ENCODE measurements around the gene P4HA2. TPM values are rescaled to one million over a fixed set of nuclear protein-coding genes. Genes with fewer than 3 reads are reported as not detected.

P4HA2 gene
- total and polyA plus RNA-seq, 2 donors (not counting 3 experiments of a cell fraction or from before 2014, with no cell fraction given): 37.6 to 58.7 TPM

DNA sequence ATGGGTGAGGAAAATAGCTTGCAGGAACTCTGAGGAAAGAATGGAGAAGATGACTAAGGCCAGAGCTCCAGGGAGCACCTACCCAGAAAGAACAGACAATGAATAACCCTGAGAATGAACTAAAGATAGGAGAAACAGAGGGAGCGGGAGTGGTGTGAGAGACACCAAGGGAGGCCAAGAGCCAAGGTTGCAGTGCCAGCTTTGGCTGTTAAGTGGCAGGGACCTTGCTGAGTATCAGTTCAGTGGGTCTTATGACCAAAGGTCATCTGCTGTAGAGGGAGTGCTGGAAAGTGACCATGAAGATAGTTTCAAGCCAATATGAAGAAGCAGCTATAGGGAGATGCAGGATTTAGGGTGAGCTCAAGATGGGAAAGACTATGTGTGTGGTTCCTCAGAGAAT is 16.7 kb downstream of the P4HA2 start:
- Histone ChIP-seq H3K9me1 (replicated peaks; ENCODE audit: control insufficient read depth, extremely low read depth, insufficient read depth, low read length) (no peaks in the 10 kb centered on the region), H3K4me1 (ENCODE audit: control insufficient read depth, extremely low read depth, insufficient read depth, low read length) (peaks cover 5% of the 10 kb centered on the region), H3K9ac (replicated peaks; ENCODE audit: extremely low read depth, insufficient read depth, low read length) (no peak overlapping the region), H2AFZ (ENCODE audit: low read depth, low read length) (no peak overlapping the region), H3K27me3 (ENCODE audit: control insufficient read depth in 2 of 2, insufficient read depth in 2 of 2, low read length in 2 of 2) (no peaks in the 10 kb centered on the region), H3K27ac (ENCODE audit: insufficient read depth, low read depth, low read length) (no peak overlapping the region), H3K36me3 (ENCODE audit: control insufficient read depth in 2 of 2, extremely low read depth in 1 of 2, insufficient read depth in 2 of 2, low read length in 2 of 2) (peaks cover 14 to 16% of the 10 kb centered on the region in 2 experiments), H3K79me2 (ENCODE audit: control insufficient read depth, insufficient read depth, low read length) (no peaks in the 10 kb centered on the region), H3K4me2 (ENCODE audit: insufficient read depth, low read length) (no peak overlapping the region), H3K9me3 (replicated peaks; ENCODE audit: control insufficient read depth, insufficient read depth, low read length) (no peaks in the 10 kb centered on the region), H4K20me1 (replicated peaks; ENCODE audit: control insufficient read depth, extremely low read depth, insufficient read depth, low read length) (no peaks in the 10 kb centered on the region), H3K4me3 (replicated peaks in 1 of 3; ENCODE audit: insufficient read depth in 1 of 3, low read depth in 1 of 3, low read length in 3 of 3) (no peak overlapping the region)
- POLR2A ChIA-PET: no interaction called here
- intact Hi-C loops (cut with micrococcal nuclease): no loop called here
- no peak for DNase-seq (ENCODE audit: low read depth, low spot score)
- dilution Hi-C loops (cut with MboI; ENCODE audit: extremely low pct_ligation_motif_present, low sequenced_read_pairs): no loop called here
- no peak for FAIRE-seq
- TF ChIP-seq FOS (IDR thresholded peaks at IDR 0.05; ENCODE audit: borderline replicate concordance, insufficient read depth, low read length): no peak
- TF ChIP-seq, protein P1, sequence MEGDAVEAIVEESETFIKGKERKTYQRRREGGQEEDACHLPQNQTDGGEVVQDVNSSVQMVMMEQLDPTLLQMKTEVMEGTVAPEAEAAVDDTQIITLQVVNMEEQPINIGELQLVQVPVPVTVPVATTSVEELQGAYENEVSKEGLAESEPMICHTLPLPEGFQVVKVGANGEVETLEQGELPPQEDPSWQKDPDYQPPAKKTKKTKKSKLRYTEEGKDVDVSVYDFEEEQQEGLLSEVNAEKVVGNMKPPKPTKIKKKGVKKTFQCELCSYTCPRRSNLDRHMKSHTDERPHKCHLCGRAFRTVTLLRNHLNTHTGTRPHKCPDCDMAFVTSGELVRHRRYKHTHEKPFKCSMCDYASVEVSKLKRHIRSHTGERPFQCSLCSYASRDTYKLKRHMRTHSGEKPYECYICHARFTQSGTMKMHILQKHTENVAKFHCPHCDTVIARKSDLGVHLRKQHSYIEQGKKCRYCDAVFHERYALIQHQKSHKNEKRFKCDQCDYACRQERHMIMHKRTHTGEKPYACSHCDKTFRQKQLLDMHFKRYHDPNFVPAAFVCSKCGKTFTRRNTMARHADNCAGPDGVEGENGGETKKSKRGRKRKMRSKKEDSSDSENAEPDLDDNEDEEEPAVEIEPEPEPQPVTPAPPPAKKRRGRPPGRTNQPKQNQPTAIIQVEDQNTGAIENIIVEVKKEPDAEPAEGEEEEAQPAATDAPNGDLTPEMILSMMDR (IDR thresholded peaks at IDR 0.05; ENCODE audit: extremely low read depth in 1 of 2, insufficient read depth in 1 of 2, low read depth in 1 of 2, low read length in 2 of 2): no peak
- no peak for TF ChIP-seq MYC (IDR thresholded peaks at IDR 0.05; ENCODE audit: low read depth, low read length)
- TF ChIP-seq POLR2A (IDR thresholded peaks at IDR 0.05; ENCODE audit: low read depth, low read length): no peak
- no peak for TF ChIP-seq JUN (IDR thresholded peaks at IDR 0.05; ENCODE audit: borderline replicate concordance, insufficient read depth, insufficient read length, low read depth)
- BruUV-seq (replicated peaks): no TSS peak
- CTCF ChIA-PET: interaction anchor here (1.0 kb wide), 1 partner anchor 31 kb away, joined by 3 read pairs; no protein-coding TSS in a partner anchor

DNA sequence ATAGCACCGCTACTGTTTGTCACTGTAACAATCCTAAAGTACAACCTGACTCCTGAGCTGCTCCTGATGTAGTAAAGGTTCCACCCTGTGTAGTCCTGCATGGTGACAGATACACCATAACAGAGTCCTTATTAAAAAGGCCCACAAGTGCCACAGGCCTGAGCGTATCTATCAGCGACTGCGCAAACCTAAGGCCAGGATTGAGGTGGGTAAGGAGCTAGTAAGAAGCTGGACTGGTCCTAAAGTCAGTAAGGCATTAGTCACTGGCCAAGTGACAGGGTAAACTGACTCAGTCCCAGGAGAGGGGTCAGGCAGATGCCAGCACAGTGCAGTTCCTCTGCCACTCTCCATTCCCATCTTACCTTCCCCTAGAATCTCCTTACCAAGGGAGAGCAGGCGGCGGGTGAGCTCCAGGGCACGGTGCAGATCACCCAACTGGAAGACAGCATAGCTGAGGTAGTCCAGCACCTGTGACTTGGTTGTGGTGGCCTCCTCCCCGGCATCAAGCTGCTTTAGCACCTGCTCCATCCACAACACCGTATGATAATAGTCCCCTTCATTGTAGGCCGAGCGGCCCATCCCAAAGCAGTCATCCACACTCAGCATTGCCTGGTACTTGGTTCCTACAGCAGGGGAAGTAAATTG is 17.6 kb downstream of the P4HA2 start:
- no TSS peak for BruUV-seq (replicated peaks)
- Histone ChIP-seq H3K27me3 (ENCODE audit: control insufficient read depth in 2 of 2, insufficient read depth in 2 of 2, low read length in 2 of 2) (no peaks in the 10 kb centered on the region), H3K4me3 (replicated peaks in 1 of 3; ENCODE audit: insufficient read depth in 1 of 3, low read depth in 1 of 3, low read length in 3 of 3) (no peak overlapping the region), H3K79me2 (ENCODE audit: control insufficient read depth, insufficient read depth, low read length) (no peaks in the 10 kb centered on the region), H3K4me2 (ENCODE audit: insufficient read depth, low read length) (no peak overlapping the region), H3K27ac (ENCODE audit: insufficient read depth, low read depth, low read length) (no peak overlapping the region), H3K4me1 (ENCODE audit: control insufficient read depth, extremely low read depth, insufficient read depth, low read length) (peaks cover 2% of the 10 kb centered on the region), H3K36me3 (ENCODE audit: control insufficient read depth in 2 of 2, extremely low read depth in 1 of 2, insufficient read depth in 2 of 2, low read length in 2 of 2) (peaks cover 14 to 16% of the 10 kb centered on the region in 2 experiments), H3K9me3 (replicated peaks; ENCODE audit: control insufficient read depth, insufficient read depth, low read length) (no peaks in the 10 kb centered on the region), H2AFZ (ENCODE audit: low read depth, low read length) (no peak overlapping the region), H3K9me1 (replicated peaks; ENCODE audit: control insufficient read depth, extremely low read depth, insufficient read depth, low read length) (no peaks in the 10 kb centered on the region), H4K20me1 (replicated peaks; ENCODE audit: control insufficient read depth, extremely low read depth, insufficient read depth, low read length) (no peaks in the 10 kb centered on the region), H3K9ac (replicated peaks; ENCODE audit: extremely low read depth, insufficient read depth, low read length) (no peak overlapping the region)
- FAIRE-seq (no peak), DNase-seq (ENCODE audit: low read depth, low spot score) (no peak)
- intact Hi-C loops (cut with micrococcal nuclease): no loop called here
- dilution Hi-C loops (cut with MboI; ENCODE audit: extremely low pct_ligation_motif_present, low sequenced_read_pairs): no loop called here
- no peak for TF ChIP-seq FOS (IDR thresholded peaks at IDR 0.05; ENCODE audit: borderline replicate concordance, insufficient read depth, low read length)
- TF ChIP-seq EZH2 (IDR thresholded peaks at IDR 0.05; ENCODE audit: borderline replicate concordance, low read depth, low read length, severe bottlenecking): no peak
- TF ChIP-seq, protein P2, sequence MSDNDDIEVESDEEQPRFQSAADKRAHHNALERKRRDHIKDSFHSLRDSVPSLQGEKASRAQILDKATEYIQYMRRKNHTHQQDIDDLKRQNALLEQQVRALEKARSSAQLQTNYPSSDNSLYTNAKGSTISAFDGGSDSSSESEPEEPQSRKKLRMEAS (IDR thresholded peaks at IDR 0.05; ENCODE audit: insufficient read depth, insufficient read length): no peak
- TF ChIP-seq POLR2AphosphoS5 (IDR thresholded peaks at IDR 0.05; ENCODE audit: insufficient read depth, low read depth, low read length): no peak
- ChIA-PET CTCF (interaction anchor here (1.0 kb wide), 1 partner anchor 30 kb away, joined by 3 read pairs; no protein-coding TSS in a partner anchor), POLR2A (no interaction called here)

Data from endothelial cell of umbilical vein (primary cell).